Gastrocnemius medialis (tissue), 4 donors: ENCODE measurements around the gene GAMT. TPM values are rescaled to one million over a fixed set of nuclear protein-coding genes. Genes with fewer than 3 reads are reported as not detected.
A peak's percentile ranks its signal among the peaks of the same experiment; 100 is the strongest.
"Not testable (repeated sequence)": the region's sequence is repeated elsewhere in the genome, so short reads cannot be mapped to it uniquely, and the experiment has no call there.

Experiments used
- ATAC-seq, 2 donors: fragments of 150-250 bp; one replicate each; pipeline ENCODE4 v1.9.1; 2016
- DNase-seq, 2 donors: peaks; one replicate each; pipeline ENCODE4 v3.0.0-alpha.2; 2019
- H3K27ac ChIP-seq, 4 donors: fragments of 200-600 bp; sonication (generic); 1 replicate in 1 of 4; 2 replicates in 3 of 4; pipeline ENCODE4 v1.5.1; 2016 to 2018; ENCODE audit warnings: mild to moderate bottlenecking in 2 of 4, moderate library complexity in 1 of 4
- H3K27me3 ChIP-seq, 3 donors: fragments of 200-600 bp; sonication (generic) in 2 of 3; 1 replicate in 1 of 3; 2 replicates in 2 of 3; pipeline versions ENCODE4 v1.5.1 to v1.6.0; 2016 to 2019; ENCODE audit warnings: mild to moderate bottlenecking in 1 of 3, moderate library complexity in 1 of 3
- H3K36me3 ChIP-seq, 2 donors: fragments of 200-600 bp; sonication (generic) in 1 of 2; one replicate each; pipeline ENCODE4 v1.5.1; 2017 to 2018
- H3K4me1 ChIP-seq, 2 donors: fragments of 200-600 bp; sonication (generic) in 1 of 2; one replicate each; pipeline ENCODE4 v1.5.1; 2016 to 2017; ENCODE audit warnings: mild to moderate bottlenecking in 2 of 2
- H3K4me3 ChIP-seq, 4 donors: fragments of 200-600 bp; sonication (generic) in 3 of 4; 1 replicate in 1 of 4; 2 replicates in 3 of 4; pipeline ENCODE4 v1.5.1; 2016 to 2019; ENCODE audit warnings: mild to moderate bottlenecking in 2 of 4
- H3K9me3 ChIP-seq, 3 donors: fragments of 200-600 bp; sonication (generic) in 2 of 3; 1 replicate in 1 of 3; 2 replicates in 2 of 3; pipeline ENCODE4 v1.5.1; 2016 to 2019
- POLR2A ChIP-seq, 2 donors: fragments of 450-650 bp; IDR thresholded peaks; one replicate each; pipeline ENCODE4 v1.6.1; 2017; ENCODE audit warnings: antibody characterized with exemption in 2 of 2, mild to moderate bottlenecking in 2 of 2, moderate library complexity in 2 of 2
- in situ Hi-C, 4 donors: fragments of 200-750 bp; cut with MboI; loops; one replicate each; pipeline versions ENCODE4 v1.15.0 to v1.8.0; 2017; ENCODE audit warnings: low sequenced_read_pairs in 4 of 4
- intact Hi-C: fragments of 100-400 bp; cut with DNase I; formaldehyde crosslinking; loops from one replicate; pipeline ENCODE4 v1.15.1; 2023; ENCODE audit warnings: low total_unique reads
- total RNA-seq, 4 donors: library from RNA; depleted of rRNA; stranded (reverse); fragments of >200 nt; gene quantifications; one replicate each; pipeline versions ENCODE4 v1.1.0 to v1.2.3, GENCODE V29; 2016
- TF ChIP-seq, protein P1 (sequence below), 5 experiments: fragments of 450-650 bp in 3 of 5; fragments of 200-600 bp in 2 of 5; sonication (generic) in 2 of 5; IDR thresholded peaks in 4 of 5; conservative IDR thresholded peaks in 1 of 5; 1 replicate in 4 of 5; 2 replicates in 1 of 5; pipeline ENCODE4 v1.5.1; 2016 to 2019; ENCODE audit warnings: antibody characterized with exemption in 5 of 5, mild to moderate bottlenecking in 3 of 5, moderate library complexity in 3 of 5

The GAMT gene
- total RNA-seq, 4 donors from 2014 or later = 269 to 421 (median 373) TPM

DNA sequence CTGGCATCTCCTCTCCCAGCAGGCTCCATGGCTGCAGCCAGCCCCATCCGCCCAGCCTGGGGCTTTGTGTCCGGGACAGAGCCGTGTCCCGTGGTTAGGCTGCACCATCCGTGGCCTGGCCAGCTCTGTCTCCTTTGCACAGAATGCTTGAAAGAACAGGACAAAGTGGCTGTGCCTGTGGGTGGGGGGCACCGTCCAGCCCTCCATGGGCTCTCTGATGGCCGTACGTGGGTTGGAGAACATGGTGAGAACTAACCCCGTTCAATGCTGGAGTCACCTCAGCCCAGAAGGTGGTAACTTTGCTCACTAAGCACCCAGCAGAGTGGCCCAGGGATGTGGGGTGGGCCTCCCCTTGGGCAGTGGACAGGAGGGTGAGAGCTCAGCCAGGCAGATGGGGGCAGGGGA lies 39.7 kb upstream of the GAMT start:
- intact Hi-C loops (no loop called here), in situ Hi-C loops (no loop called here)
- peaks cover 6 to 8% (median 7%) of the 10 kb centered on the region in 3 donors for H3K27me3 ChIP-seq
- peaks cover 0 to 30% of the 10 kb centered on the region in 2 donors for H3K36me3 ChIP-seq
- DNase-seq (no peak), ATAC-seq (no peak)
- TF ChIP-seq, protein P1, sequence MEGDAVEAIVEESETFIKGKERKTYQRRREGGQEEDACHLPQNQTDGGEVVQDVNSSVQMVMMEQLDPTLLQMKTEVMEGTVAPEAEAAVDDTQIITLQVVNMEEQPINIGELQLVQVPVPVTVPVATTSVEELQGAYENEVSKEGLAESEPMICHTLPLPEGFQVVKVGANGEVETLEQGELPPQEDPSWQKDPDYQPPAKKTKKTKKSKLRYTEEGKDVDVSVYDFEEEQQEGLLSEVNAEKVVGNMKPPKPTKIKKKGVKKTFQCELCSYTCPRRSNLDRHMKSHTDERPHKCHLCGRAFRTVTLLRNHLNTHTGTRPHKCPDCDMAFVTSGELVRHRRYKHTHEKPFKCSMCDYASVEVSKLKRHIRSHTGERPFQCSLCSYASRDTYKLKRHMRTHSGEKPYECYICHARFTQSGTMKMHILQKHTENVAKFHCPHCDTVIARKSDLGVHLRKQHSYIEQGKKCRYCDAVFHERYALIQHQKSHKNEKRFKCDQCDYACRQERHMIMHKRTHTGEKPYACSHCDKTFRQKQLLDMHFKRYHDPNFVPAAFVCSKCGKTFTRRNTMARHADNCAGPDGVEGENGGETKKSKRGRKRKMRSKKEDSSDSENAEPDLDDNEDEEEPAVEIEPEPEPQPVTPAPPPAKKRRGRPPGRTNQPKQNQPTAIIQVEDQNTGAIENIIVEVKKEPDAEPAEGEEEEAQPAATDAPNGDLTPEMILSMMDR (IDR thresholded peaks at IDR 0.05 in 4 of 5, conservative IDR thresholded peaks at IDR 0.05 in 1 of 5) = no peak
- TF ChIP-seq POLR2A (IDR thresholded peaks at IDR 0.05) = no peak
- peaks cover 14 to 29% of the 10 kb centered on the region in 2 donors for H3K4me1 ChIP-seq
- no peaks in the 10 kb centered on the region for H3K9me3 ChIP-seq
- no peak overlapping the region for H3K4me3 ChIP-seq
- H3K27ac ChIP-seq = no peak overlapping the region

DNA sequence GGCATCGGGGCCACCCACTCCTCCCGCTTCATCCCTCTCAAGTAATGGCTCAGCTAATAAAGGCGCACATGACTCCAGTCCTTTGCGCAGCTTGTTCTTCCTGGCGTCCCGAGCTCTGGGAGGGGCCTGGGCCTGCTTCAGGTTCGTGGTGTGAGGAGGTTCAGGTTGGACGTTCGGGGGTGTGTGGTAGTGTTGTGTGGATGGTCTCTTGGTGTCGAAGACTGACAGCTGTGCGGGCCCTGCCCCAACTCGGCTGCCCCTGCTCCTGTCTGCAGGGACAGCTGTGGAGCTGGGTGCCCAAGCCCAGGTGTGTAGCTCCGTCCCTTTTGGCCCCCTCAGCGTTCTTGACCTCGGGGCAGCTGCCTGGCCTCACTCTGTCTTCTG lies 39.1 kb upstream of the GAMT start:
- no peak for ATAC-seq
- intact Hi-C loops = no loop called here
- no peak overlapping the region for H3K4me3 ChIP-seq

DNA sequence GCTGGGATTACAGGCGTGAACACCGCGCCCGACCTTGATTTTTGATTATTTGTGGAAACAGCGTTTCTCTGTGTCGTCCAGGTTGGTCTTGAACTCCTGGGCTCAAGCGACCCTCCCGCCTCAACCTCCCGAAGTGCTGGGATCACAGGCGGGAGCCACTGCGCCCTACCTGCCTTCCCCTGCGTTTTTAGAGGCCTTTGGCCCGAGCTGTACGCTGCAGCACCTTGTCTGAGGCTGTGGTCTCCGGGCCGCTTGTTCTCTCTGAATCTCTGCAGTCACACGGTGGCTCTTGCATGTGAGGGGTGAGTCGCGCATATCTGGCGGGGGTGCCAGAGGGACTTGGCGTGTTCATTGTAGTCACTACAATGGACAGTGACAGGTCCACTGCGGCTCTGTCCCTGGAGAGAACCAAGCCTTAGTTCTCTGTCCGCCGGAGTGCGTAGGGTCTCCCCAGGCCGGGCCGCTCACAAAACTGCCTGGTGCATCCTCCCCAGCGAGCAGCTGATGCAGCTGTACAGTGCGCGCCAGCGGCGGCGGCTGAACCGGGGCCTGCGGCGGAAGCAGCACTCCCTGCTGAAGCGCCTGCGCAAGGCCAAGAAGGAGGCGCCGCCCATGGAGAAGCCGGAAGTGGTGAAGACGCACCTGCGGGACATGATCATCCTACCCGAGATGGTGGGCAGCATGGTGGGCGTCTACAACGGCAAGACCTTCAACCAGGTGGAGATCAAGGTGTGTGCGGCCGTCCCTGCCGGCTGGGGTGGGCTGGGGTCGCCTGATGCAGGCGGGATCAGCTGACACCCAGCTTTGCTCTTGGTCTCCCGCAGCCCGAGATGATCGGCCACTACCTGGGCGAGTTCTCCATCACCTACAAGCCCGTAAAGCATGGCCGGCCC lies 38.4 kb upstream of the GAMT start:
- H3K4me3 ChIP-seq = peak overlapping the region; percentile 81 to 98 (median 88)
- intact Hi-C loops = loop anchor here (2.0 kb wide), 1 partner anchor 21 kb away; no protein-coding TSS in a partner anchor
- H3K36me3 ChIP-seq = peaks cover 0 to 36% of the 10 kb centered on the region in 2 donors
- H3K9me3 ChIP-seq, DNase-seq, H3K27me3 ChIP-seq, ATAC-seq, in situ Hi-C loops: not testable (repeated sequence)
- peak overlapping the region; percentile 86 to 92 (median 88) for H3K27ac ChIP-seq
- H3K4me1 ChIP-seq = peaks cover 14 to 29% of the 10 kb centered on the region in 2 donors

More for the DNA sequence above, 39.1 kb upstream of the GAMT start:
- no peak overlapping the region for H3K27ac ChIP-seq
- H3K9me3 ChIP-seq = no peaks in the 10 kb centered on the region
- TF ChIP-seq POLR2A (IDR thresholded peaks at IDR 0.05) = no peak
- TF ChIP-seq, protein P1 (IDR thresholded peaks at IDR 0.05 in 4 of 5, conservative IDR thresholded peaks at IDR 0.05 in 1 of 5) = no peak
- H3K4me1 ChIP-seq = peaks cover 14 to 29% of the 10 kb centered on the region in 2 donors
- in situ Hi-C loops = no loop called here
- peaks cover 0 to 32% of the 10 kb centered on the region in 2 donors for H3K36me3 ChIP-seq
- peaks cover 2% of the 10 kb centered on the region in 3 donors for H3K27me3 ChIP-seq
- DNase-seq = no peak

DNA sequence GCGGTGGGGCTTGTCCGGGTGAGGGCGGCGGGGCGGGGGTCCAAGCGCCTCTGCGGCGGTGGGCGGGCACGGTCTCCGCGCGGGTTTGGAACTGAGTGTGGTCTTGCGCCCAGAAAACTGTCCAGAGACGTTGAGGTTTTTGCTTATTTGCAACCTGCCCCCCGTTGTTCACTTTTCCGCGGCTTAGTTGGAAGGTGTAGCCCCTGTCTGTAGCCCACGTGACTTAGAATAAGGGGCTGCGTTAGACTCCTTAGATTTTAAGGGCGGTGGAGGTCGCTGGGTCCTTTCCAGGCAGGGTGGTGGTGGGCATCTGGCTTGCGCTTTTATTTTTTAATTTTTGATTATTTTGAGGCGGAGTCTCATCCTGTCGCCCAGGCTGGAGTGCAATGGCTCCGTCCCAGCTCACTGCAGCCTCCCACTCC lies 37.6 kb upstream of the GAMT start:
- intact Hi-C loops = loop anchor here (1.0 to 2.0 kb wide), 3 partner anchors 20 to 40 kb away; partner anchors contain the start of genes C19orf25 and DAZAP1

More for the DNA sequence above, 37.6 kb upstream of the GAMT start:
- peak in 1 of 2 donors; percentile 5 for ATAC-seq
- Histone ChIP-seq H3K9me3 (no peaks in the 10 kb centered on the region), H3K27ac (peak overlapping the region; percentile 86 to 92 (median 88)), H3K36me3 (peaks cover 2 to 44% of the 10 kb centered on the region in 2 donors), H3K4me1 (peaks cover 14 to 29% of the 10 kb centered on the region in 2 donors), H3K27me3 (no peaks in the 10 kb centered on the region), H3K4me3 (peak overlapping the region; percentile 81 to 98 (median 88))
- TF ChIP-seq, protein P1 (IDR thresholded peaks at IDR 0.05 in 4 of 5, conservative IDR thresholded peaks at IDR 0.05 in 1 of 5) = no peak
- no peak for TF ChIP-seq POLR2A (IDR thresholded peaks at IDR 0.05)
- DNase-seq = no peak
- in situ Hi-C loops = no loop called here
